Mesothelial cell of epicardium (in vitro differentiated cells): ENCODE measurements around the gene JAG2. TPM values are rescaled to one million over a fixed set of nuclear protein-coding genes. Genes with fewer than 3 reads are reported as not detected.

ENCODE experiments used
- DNase-seq, 2 experiments: peaks; one replicate each; pipeline ENCODE4 v3.0.0; 2021; ENCODE audit warnings: low spot score in 2 of 2; ENCODE audit not compliant: unreplicated experiment in 2 of 2
- H3K27ac Mint-ChIP-seq: 2 replicates; pipeline ENCODE4 v1.8.0; 2021; ENCODE audit warnings: mixed read lengths
- H3K27me3 Mint-ChIP-seq: 2 replicates; pipeline ENCODE4 v1.8.0; 2021; ENCODE audit warnings: low read depth, mixed read lengths
- H3K36me3 Mint-ChIP-seq: 2 replicates; pipeline ENCODE4 v1.8.0; 2021; ENCODE audit warnings: mixed read lengths
- H3K4me1 Mint-ChIP-seq: 2 replicates; pipeline ENCODE4 v1.8.0; 2021; ENCODE audit warnings: mixed read lengths
- H3K4me3 Mint-ChIP-seq: 2 replicates; pipeline ENCODE4 v1.8.0; 2021; ENCODE audit warnings: mild to moderate bottlenecking, moderate library complexity, mixed read lengths
- H3K9me3 Mint-ChIP-seq: 2 replicates; pipeline ENCODE4 v1.8.0; 2021; ENCODE audit warnings: mixed read lengths
- total RNA-seq: library from RNA; stranded (reverse); gene quantifications from 3 replicates; pipeline ENCODE4 v1.2.1, GENCODE V29; 2021
- TF ChIP-seq, protein P1 (sequence below): fragments of 200-600 bp; sonication (generic); IDR thresholded peaks from one replicate; pipeline ENCODE4 v1.5.0; 2021; ENCODE audit warnings: antibody characterized with exemption; ENCODE audit not compliant: unreplicated experiment

Gene JAG2
- total RNA-seq, 1 donor from 2014 or later, result 38.9 TPM

DNA sequence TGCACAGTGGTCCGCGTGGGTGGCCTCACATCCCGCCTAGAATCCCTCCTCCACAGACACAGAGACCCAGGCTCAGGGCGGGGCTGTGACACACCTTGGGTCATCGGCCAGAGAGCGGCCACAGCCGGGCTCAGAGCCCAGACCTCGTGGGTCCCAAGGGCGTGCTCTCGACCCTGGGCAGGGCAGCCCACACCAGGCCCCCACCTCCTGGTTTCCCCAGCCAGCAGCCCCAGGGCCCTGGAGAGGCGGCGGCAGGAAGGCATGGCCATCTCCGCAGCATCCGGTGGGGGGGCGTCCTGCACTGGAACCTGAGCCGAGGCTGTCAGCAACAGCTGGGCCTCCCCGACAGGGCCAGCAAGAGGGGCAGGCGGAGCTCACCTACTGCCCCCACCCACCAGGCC lies 15.2 kb downstream of the JAG2 start:
- Mint-ChIP-seq H3K27me3 (no peaks in the 10 kb centered on the region), H3K9me3 (no peaks in the 10 kb centered on the region), H3K4me3 (no peak overlapping the region), H3K27ac (no peak overlapping the region), H3K4me1 (no peaks in the 10 kb centered on the region), H3K36me3 (no peaks in the 10 kb centered on the region)
- TF ChIP-seq, protein P1, sequence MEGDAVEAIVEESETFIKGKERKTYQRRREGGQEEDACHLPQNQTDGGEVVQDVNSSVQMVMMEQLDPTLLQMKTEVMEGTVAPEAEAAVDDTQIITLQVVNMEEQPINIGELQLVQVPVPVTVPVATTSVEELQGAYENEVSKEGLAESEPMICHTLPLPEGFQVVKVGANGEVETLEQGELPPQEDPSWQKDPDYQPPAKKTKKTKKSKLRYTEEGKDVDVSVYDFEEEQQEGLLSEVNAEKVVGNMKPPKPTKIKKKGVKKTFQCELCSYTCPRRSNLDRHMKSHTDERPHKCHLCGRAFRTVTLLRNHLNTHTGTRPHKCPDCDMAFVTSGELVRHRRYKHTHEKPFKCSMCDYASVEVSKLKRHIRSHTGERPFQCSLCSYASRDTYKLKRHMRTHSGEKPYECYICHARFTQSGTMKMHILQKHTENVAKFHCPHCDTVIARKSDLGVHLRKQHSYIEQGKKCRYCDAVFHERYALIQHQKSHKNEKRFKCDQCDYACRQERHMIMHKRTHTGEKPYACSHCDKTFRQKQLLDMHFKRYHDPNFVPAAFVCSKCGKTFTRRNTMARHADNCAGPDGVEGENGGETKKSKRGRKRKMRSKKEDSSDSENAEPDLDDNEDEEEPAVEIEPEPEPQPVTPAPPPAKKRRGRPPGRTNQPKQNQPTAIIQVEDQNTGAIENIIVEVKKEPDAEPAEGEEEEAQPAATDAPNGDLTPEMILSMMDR, result no peak
- no peak for DNase-seq

DNA sequence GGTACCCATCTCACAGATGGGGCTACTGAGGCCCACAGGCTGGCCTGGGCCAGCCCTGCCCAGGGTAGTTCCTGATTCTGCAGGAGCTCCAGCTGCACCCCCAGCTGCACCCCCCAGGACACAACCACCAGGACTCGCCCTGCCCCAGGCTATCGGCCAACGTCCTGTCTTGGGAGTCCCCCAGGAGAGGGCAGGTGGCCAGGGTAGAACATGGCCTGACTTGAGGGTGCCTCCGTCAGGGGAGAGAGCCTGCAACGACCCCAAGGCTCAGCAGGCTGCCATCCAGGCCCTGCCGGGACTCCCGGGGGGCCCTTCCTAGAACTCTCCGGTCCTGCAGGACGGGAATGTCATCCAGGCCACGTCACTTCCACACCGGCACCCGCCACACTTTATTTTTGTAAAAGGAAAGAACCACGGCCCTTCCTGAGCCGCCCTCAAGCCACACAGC lies 15.8 kb downstream of the JAG2 start:
- Mint-ChIP-seq H3K36me3 (no peaks in the 10 kb centered on the region), H3K4me1 (no peaks in the 10 kb centered on the region), H3K9me3 (no peaks in the 10 kb centered on the region), H3K27ac (no peak overlapping the region), H3K4me3 (no peak overlapping the region), H3K27me3 (no peaks in the 10 kb centered on the region)
- TF ChIP-seq, protein P1, result no peak
- DNase-seq, result no peak

DNA sequence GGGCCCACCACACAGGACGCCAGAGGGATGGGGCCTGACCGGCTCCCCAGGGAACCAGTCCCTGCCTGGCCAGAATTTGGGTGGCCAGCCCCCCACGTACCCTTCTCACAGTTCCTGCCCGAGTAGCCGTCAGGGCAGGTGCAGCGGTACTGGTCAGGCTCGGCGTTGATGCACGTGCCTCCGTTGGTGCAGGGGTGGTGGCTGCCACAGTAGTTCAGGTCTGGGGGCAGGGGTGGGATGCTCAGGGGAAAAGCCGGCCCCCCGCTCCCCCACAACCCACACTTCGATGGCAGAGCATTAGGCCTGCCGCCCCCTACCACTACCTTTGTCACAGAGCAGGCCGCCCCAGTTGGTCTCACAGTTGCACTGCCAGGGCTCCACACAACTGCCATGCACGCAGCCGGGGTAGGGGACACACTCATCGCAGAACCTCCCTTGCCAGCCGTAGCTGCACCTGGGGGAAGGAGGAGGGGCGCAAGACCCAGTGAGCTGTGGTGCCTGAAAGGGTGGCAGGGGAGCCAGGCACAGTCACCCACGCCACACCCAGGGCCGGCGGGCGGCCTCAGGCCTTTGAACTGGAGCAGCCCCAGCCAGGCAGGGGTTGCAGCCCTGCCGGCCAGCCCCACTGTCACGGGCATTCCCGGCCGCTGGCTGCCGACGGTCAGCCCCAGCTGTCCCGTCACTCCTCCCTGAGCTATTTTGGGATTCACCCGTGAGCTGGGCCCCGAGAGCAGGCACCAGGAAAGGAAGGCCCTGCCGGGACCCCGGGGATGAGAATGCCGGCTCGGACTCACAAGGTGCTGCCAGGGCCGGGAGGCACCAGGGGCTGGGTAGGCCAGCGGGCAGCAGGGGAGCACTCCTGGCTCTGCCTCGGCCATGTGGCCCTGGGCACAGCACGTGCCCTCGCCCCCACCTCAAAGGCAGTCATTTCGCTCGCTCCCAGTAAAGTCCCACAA lies 16.5 kb downstream of the JAG2 start:
- no peaks in the 10 kb centered on the region for H3K4me1 Mint-ChIP-seq
- TF ChIP-seq, protein P1, result no peak

DNA sequence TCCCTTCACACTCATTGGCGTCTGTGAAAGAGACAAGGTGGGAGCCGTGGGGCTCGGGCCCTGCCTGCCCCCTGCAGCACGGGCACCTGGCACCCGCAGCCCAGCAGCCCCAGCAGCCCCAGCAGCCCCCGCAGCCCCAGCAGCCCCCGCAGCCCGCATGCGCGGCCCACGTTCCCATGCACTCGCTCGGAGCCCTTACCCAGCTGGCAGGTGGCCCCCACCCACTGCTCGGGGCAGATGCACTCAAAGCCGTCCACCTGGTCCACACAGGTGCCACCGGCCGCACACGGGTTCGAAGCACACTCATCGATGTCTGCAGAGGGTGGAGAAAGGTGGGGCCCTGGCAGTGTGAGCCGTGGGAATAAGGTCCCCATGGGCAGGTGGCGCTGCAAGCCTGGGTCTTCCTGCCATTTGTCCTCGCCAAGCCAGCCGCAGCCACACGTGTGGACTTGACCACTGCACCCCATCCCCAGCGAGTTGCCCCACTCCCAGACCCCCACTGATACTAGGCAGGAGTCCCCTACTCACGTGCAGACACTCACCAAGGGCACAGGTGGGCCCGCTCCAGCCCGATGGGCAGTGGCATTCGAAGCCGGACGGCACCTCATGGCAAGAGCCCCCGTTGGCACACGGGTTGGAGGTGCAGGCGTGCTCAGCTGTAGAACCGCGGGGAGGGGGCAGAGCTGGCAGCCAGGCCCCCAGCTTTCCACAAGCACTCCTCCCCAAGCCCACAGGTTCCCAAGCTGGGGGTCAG lies 17.3 kb downstream of the JAG2 start:
- no peaks in the 10 kb centered on the region for H3K36me3 Mint-ChIP-seq
- no peaks in the 10 kb centered on the region for H3K4me1 Mint-ChIP-seq
- no peak for DNase-seq
- no peaks in the 10 kb centered on the region for H3K9me3 Mint-ChIP-seq
- H3K27me3 Mint-ChIP-seq, result no peaks in the 10 kb centered on the region
- no peak overlapping the region for H3K27ac Mint-ChIP-seq
- H3K4me3 Mint-ChIP-seq, result no peak overlapping the region
- TF ChIP-seq, protein P1, result no peak

More for the DNA sequence above, 16.5 kb downstream of the JAG2 start:
- Mint-ChIP-seq H3K36me3 (no peaks in the 10 kb centered on the region), H3K4me3 (no peak overlapping the region), H3K27ac (no peak overlapping the region), H3K27me3 (no peaks in the 10 kb centered on the region), H3K9me3 (no peaks in the 10 kb centered on the region)
- DNase-seq, result no peak

DNA sequence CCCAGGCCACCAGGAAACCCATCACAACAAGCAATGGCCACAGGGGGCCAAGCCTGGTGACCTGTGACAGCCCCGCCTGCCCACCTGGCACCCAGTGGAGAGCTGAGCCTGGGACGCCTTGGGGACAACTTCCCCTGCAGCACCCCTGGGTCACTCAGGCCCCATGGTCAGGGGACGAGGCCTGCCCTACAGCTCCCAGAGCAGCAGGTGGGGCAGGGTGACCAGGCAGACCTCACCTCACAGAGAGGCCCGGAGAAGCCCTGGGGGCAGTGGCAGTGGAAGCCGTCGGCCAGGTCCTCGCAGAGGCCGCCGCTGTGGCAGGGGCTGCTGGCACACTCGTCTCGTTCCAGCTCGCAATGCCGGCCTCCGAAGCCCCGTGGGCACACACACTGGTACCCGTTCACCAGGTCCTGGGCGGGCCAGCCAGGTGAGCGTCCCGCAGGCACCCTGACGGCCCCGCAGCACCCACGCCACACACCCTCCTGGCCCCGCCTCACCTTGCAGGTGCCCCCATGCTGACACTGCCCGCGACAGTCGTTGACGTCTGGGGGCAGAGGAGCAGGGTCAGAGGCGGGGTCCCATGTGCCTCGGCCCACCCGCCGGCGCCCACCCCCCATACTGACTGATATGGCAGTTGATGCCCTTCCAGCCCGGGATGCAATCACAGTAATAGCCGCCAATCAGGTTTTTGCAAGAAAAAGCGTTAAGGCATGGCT lies 18.1 kb downstream of the JAG2 start:
- Mint-ChIP-seq H3K36me3 (no peaks in the 10 kb centered on the region), H3K4me3 (no peak overlapping the region), H3K9me3 (no peaks in the 10 kb centered on the region), H3K4me1 (no peaks in the 10 kb centered on the region), H3K27me3 (no peaks in the 10 kb centered on the region), H3K27ac (no peak overlapping the region)
- TF ChIP-seq, protein P1, result no peak
- no peak for DNase-seq
